ENCODE results near the gene SDR9C7. TPM values are rescaled to one million over a fixed set of nuclear protein-coding genes. Genes with fewer than 3 reads are reported as not detected.

The SDR9C7 gene
- polyA plus RNA-seq, 2 of the 4 experiments (the other 2 are of a cell fraction), result not detected

GRCh38 chr12:56905852-56906251 is 28.4 kb downstream of the SDR9C7 start:
- CTCF ChIA-PET, result no interaction called here

GRCh38 chr12:56903374-56903773 is 30.8 kb downstream of the SDR9C7 start:
- no peak for FAIRE-seq
- no peak for ATAC-seq
- no peak for DNase-seq (ENCODE audit: low read depth in 1 of 2, low spot score in 1 of 2)
- TF ChIP-seq JUN (IDR thresholded peaks at IDR 0.05) (no peak), HEYL (CRISPR knock-in tag; IDR thresholded peaks at IDR 0.05) (no peak), NR3C1 (IDR thresholded peaks at IDR 0.05) (no peak), E2F6 (IDR thresholded peaks at IDR 0.05; ENCODE audit: borderline replicate concordance, low read depth) (no peak), MAFK (IDR thresholded peaks at IDR 0.05; ENCODE audit: partially characterized antibody) (no peak), RARB (CRISPR knock-in tag; IDR thresholded peaks at IDR 0.05) (no peak), FOSB (CRISPR knock-in tag; IDR thresholded peaks at IDR 0.05) (no peak), POLR2AphosphoS2 (conservative IDR thresholded peaks at IDR 0.05; ENCODE audit: low read length) (no peak), ATOH8 (CRISPR knock-in tag; IDR thresholded peaks at IDR 0.05; ENCODE audit: low read depth) (no peak), ZC3H11A (IDR thresholded peaks at IDR 0.05) (no peak), GATA3 (IDR thresholded peaks at IDR 0.05; ENCODE audit: borderline replicate concordance) (no peak), CHD4 (IDR thresholded peaks at IDR 0.05; ENCODE audit: borderline replicate concordance) (no peak)

More at GRCh38 chr12:56905852-56906251, 28.4 kb downstream of the SDR9C7 start:
- POLR2A ChIA-PET, result no interaction called here
- FAIRE-seq (no peak), ATAC-seq (no peak), DNase-seq (ENCODE audit: low read depth in 1 of 2, low spot score in 1 of 2) (no peak)
- H3K4me1 ChIP-seq, result peaks cover 2% of the 10 kb centered on the region; the same call in 2 of the 3 replicates
- no peak overlapping the region for H3K4me3 ChIP-seq
- H3K9me3 ChIP-seq, result peaks cover 24% of the 10 kb centered on the region
- whole genome bisulfite sequencing (ENCODE audit: missing lambda C conversion rate), result 46% methylated on average over 1 of the region's 1 CpG
- H3K27ac ChIP-seq, result no peak overlapping the region
- no peak overlapping the region for H3K4me2 ChIP-seq
- TF ChIP-seq ZFP36 (IDR thresholded peaks at IDR 0.05; ENCODE audit: borderline replicate concordance, partially characterized antibody) (no peak), PHF8 (IDR thresholded peaks at IDR 0.05; ENCODE audit: borderline replicate concordance, low read depth) (no peak), HMGXB4 (CRISPR knock-in tag; IDR thresholded peaks at IDR 0.05; ENCODE audit: borderline replicate concordance) (no peak), TP53 (CRISPR knock-in tag; IDR thresholded peaks at IDR 0.05) (no peak), ESRRA (IDR thresholded peaks at IDR 0.05; ENCODE audit: borderline replicate concordance, low read length) (no peak), JUN (IDR thresholded peaks at IDR 0.05) (no peak), TFCP2L1 (CRISPR knock-in tag; IDR thresholded peaks at IDR 0.05) (no peak), KDM5A (IDR thresholded peaks at IDR 0.05) (no peak), MAX (IDR thresholded peaks at IDR 0.05) (no peak), POLR2A (IDR thresholded peaks at IDR 0.05; ENCODE audit: low read length) (no peak), RFX5 (IDR thresholded peaks at IDR 0.05) (no peak), MAFK (IDR thresholded peaks at IDR 0.05; ENCODE audit: partially characterized antibody) (no peak), ELK1 (IDR thresholded peaks at IDR 0.05; ENCODE audit: low read depth, low read length) (no peak), CEBPB (IDR thresholded peaks at IDR 0.05) (no peak), CTCF (IDR thresholded peaks at IDR 0.05) (no peak), CBX2 (IDR thresholded peaks at IDR 0.05; ENCODE audit: borderline replicate concordance, low read depth) (no peak), ZC3H11A (IDR thresholded peaks at IDR 0.05) (no peak), ATOH8 (CRISPR knock-in tag; IDR thresholded peaks at IDR 0.05; ENCODE audit: low read depth) (no peak)

More at GRCh38 chr12:56903374-56903773, 30.8 kb downstream of the SDR9C7 start:
- H3K4me2 ChIP-seq, result no peak overlapping the region
- peaks cover 1% of the 10 kb centered on the region; the same call in 1 of the 3 replicates for H3K9me3 ChIP-seq
- H3K27ac ChIP-seq, result no peak overlapping the region
- POLR2A ChIA-PET, result no interaction called here
- 25% methylated on average over 1 of the region's 1 CpG for WGBS (ENCODE audit: missing lambda C conversion rate)
- CTCF ChIA-PET, result interaction anchor here (0.6 kb wide), 1 partner anchor 47 kb away, joined by 3 read pairs; no protein-coding TSS in a partner anchor
- H3K4me1 ChIP-seq, result peaks cover 12% of the 10 kb centered on the region
- no peak overlapping the region for H3K4me3 ChIP-seq

All from A549 (cell line).